Measurements from ENCODE around the gene S100G.

GRCh38 chrX:16696956-16697355 lies 47.0 kb downstream of the S100G start:
- TF ChIP-seq, protein P1, sequence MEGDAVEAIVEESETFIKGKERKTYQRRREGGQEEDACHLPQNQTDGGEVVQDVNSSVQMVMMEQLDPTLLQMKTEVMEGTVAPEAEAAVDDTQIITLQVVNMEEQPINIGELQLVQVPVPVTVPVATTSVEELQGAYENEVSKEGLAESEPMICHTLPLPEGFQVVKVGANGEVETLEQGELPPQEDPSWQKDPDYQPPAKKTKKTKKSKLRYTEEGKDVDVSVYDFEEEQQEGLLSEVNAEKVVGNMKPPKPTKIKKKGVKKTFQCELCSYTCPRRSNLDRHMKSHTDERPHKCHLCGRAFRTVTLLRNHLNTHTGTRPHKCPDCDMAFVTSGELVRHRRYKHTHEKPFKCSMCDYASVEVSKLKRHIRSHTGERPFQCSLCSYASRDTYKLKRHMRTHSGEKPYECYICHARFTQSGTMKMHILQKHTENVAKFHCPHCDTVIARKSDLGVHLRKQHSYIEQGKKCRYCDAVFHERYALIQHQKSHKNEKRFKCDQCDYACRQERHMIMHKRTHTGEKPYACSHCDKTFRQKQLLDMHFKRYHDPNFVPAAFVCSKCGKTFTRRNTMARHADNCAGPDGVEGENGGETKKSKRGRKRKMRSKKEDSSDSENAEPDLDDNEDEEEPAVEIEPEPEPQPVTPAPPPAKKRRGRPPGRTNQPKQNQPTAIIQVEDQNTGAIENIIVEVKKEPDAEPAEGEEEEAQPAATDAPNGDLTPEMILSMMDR (IDR thresholded peaks at IDR 0.05): no peak
- TF ChIP-seq POLR2A (IDR thresholded peaks at IDR 0.05) (no peak), POLR2AphosphoS5 (IDR thresholded peaks at IDR 0.05) (no peak)

Measured in prostate gland (tissue), 2 donors.